ENCODE measurements around the gene PSMB10.

Gene PSMB10

DNA sequence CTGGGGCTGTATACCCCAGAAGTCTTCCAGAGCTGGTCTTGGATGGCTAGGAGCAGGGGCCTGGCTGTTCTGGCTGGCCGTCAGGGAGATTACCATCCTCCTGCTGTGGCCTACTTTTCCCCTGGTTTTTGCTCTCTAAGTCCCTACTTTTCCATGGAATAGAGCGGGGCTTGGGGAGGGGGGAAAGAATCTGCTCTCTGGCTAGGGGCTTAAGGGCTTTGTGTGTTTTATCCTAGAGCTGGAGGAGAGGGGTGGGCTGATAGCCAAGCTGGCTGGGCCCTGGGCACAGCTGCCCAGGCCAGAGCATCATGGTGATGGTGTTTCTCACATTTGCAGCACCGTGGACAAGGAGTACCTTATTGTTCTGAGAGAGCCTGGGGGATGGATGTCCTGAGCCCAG, 48.3 kb downstream of the PSMB10 start:
- DNase-seq: no peak

DNA sequence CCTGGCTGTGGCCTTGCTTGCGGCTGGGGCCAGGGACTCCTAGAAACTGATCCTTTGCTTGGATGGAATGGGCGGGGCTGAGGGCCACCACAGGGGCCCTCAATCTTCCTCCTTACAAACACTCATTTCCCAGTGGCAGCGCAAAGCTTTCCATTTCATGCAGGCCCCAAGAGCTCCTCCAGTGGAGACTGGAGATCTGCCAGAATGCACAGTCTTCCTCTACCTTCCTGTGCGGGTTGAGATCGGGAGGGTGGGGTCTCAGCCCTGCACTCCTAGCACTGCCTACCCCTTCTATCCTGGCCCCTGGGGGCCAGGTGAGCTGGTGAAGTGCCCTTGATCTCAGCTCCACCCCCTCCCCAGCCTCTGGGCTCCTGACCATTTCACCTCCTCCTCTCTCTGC, 50.3 kb downstream of the PSMB10 start:
- DNase-seq: no peak

DNA sequence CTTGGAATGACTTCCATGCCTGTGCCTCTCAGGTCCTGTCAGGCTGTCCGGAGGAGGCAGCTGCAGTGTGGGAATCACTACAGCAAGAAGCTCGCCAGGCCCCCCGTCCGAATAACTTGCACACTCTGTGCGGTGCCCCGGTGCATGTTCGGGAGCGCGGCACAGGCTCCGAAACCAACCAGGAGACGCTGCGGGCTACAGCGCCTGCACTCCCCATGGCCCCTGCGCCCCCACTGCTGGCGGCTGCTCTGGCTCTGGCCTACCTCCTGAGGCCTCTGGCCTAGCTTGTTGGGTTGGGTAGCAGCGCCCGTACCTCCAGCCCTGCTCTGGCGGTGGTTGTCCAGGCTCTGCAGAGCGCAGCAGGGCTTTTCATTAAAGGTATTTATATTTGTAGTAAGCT, 50.7 kb downstream of the PSMB10 start:
- no peak for DNase-seq

DNA sequence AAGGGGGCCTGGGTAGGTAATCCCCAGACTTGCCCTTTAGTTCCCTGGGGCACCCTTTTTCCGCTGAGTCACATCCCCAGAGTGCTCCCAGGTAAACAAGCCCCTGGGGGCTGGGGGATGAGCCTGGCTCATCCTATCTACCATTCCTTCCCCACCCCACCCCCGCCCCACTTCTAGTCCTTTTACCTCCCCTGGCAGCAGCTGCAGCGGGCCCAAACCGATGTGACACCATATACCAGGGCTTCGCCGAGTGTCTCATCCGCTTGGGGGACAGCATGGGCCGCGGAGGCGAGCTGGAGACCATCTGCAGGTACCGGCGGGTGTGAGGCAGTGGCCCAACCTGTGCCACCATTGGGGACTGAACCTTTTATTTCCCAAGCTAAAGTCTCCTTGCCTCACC, 51.1 kb downstream of the PSMB10 start:
- no peak for DNase-seq

DNA sequence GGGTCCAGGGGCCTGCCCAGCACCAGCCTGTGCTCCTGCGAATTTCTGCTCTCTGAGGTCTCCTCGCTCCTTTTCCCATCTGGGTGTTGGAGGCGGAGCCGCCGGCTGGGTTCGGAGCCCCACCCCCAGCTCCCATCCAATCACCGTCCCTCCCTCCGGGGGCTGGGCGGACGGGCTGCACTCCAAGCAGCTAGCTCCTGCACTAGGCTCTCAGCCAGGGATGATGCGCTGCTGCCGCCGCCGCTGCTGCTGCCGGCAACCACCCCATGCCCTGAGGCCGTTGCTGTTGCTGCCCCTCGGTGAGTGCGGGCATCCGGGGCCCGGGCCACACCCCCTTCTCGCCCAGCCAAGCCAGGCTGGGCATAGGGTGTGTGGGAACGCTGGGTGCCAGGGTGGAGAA, 52.0 kb downstream of the PSMB10 start, which contains the start of gene NRN1L:
Gene NRN1L, plus strand, starts transcription at position 202 of the 400 bp plus-strand sequence. Its CDS starts 19 bp downstream, at position 221.
- no peak for DNase-seq

All from CD4-positive, alpha-beta T cell treated with Interleukin-17A for 1 hour (primary cell).